NCI-H446 treated with DMSO at 0.1 percent for 48 hours (cell line): ENCODE measurements around the gene CHIT1.

ENCODE experiments used
- DNase-seq: peaks from one replicate; lab custom pipeline; 2025; lab: John Stamatoyannopoulos, UW

The CHIT1 gene

DNA sequence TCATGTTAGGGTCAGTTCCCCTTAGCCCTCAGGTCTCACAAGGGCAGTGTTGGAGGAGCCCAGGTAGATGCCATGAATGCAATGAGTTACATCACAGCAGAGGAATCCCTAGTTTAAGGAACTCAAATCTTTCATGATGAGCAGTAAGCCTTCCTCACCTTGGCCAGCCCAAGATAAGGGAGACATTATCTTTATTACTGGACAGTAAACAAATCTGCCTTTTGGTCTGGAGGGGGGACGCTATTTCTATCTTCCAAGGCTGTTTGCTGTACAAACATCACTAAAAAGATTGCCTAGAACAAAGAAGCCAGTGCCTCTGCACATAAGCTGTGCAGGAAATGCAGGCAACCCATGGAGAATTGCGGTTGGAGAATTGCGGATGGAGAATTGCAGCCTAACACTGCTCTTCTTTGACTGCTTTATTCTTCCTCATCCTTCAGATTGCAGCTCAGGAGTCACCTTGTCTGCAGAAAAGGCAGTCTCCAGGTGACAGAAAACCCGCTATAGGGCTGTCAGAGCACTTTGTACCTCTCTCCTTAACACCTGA, 40.7 kb downstream of the CHIT1 start:
- DNase-seq = no peak

DNA sequence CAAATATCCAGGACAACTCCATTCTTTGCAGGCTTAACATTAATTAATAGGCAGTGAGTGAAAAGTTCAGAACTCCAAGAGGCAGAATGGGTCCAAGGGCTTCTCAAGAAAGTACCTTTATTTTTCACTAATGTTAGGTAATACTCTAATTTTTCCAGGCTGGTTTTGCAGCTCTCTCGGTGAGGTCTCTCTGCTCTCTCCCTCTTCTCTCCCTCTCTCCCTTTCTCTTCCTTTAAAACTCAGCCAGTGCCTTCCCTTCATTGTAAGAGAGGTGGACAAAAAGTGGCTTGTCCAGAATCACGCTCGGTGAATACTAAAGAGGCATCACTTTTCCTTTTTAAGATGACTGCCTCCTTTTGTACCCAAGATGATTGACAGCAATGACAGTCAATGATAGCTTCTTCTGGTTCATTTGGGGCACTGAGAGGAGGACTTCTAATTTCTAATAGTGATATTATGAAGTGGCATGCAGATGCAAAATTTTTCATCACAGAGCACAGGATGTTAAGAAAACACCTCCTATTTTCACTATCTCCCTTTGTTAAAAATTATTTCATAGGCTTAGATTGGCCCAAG, 41.7 kb downstream of the CHIT1 start:
- DNase-seq = no peak

DNA sequence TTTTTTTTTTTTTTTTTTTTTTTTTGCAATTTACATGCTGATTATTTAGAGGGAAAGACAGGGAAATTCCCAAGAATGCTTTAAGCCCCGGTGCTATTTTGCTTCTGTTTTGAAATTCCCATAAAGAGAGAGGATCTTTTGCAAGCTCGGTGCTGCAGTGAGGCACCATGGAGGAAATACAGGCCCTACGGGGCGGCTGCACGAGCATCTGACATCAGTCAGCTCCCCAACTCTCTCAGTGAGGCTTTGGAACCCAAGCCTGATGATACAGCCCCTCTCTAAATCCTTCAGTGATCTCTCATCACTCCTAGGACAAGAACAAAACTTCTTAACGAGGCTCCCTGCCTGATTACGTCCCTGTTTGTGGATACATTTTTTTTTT, 42.2 kb downstream of the CHIT1 start:
- no peak for DNase-seq

DNA sequence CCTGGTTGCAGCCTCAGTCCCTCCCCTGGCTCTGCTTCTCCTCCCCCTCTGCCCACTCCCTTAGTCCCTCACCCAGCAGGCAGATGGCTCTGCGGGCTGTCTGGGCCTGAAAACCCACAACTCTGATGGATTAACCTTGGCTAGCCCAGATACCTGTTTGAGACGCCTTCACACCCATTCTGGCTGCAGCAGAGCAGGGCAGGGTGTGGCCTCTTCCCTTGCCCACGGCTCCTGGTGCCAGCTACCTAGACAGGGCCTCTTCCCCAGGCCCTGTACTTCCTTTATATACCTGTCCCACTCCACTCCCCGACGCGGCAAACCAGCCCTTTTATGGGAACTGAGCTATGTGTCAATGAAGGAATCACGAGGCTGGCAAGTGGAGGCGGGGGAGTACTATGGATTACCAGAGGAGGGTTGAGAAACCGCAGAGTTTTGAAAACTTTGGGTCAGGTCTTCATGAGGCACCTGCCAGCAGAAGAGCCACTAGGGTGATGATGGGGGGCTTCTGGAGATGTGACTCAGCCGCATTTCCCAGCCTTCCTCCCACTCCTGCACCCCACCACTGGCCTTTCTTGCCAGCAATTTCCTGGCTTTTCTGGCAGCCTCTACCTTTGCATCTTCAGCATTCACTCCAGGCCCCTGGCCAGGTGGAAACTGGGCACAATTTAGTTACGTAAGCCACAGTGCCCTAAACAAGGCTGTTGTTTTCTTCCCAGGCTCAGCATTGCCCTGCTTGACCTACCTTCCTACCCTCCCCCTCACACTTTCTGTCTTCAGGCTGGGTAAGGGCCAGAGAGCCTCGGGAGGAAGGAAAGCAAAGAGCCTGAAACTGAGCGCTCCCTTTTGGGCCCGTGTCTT, 42.8 kb downstream of the CHIT1 start, which contains the start of gene CHI3L1:
CHI3L1 (minus strand) TSS at position 259 of the 858 bp plus-strand sequence; CDS start at position 178, 81 bp downstream.
- DNase-seq = no peak

GRCh38 chr1:203186091-203186445, 43.4 kb downstream of the CHIT1 start:
- no peak for DNase-seq

GRCh38 chr1:203185585-203185984, 43.9 kb downstream of the CHIT1 start:
- DNase-seq = no peak

DNA sequence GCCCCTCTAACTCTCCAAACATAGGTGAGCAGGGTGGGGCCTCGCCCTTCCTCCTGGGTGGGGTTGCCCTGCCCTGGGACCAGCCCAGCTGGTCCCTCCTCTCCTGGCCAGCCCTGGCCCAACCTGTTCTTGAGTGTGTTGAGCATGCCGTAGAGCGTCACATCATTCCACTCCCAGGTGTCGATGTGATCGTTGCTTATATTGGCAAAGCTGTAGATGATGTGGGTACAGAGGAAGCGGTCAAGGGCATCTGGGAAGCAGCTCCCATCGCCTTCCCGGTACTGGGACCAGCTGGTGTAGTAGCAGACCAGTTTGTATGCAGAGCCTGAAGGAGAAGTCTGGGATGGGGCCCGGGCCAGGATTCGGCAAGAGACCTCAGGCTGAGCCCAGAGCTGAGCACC, 44.4 kb downstream of the CHIT1 start:
- DNase-seq = no peak

DNA sequence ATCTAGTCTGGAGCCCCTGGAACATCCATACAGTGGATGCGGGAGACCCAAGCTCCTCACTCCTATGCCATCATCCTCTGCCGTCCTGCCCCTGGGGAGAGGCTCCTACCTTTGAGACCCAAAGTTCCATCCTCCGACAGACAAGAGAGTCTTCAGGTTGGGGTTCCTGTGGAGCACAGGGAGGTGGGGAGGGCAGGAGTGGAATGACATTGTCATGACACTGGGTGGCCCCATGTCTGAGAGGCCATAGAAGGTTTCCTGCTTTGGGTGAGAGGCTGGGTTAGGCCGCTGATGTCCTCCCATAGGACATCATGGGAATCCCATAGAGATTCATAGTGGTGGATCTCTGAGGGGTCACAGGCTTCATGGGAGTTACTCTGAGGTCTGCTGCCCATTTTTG, 45.0 kb downstream of the CHIT1 start:
- no peak for DNase-seq

DNA sequence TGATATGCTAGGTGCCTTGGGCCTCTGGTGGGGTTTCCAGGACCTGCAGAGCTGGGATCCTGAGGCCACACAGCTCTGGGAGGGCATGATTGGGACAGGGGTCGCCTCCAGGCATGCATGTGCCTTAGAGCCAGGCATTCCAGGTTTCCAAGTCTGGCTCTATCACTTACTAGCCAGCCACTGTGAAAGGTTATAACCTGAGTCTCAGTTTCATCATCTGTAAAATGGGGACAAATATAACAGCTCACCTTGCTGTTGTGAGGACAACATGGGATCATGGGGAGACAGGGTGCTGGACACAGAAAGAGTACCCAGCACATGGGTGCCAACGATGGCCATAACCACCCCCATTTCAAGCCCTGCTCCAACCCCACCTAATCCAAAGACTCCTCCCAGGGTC, 45.6 kb downstream of the CHIT1 start:
- DNase-seq = no peak

DNA sequence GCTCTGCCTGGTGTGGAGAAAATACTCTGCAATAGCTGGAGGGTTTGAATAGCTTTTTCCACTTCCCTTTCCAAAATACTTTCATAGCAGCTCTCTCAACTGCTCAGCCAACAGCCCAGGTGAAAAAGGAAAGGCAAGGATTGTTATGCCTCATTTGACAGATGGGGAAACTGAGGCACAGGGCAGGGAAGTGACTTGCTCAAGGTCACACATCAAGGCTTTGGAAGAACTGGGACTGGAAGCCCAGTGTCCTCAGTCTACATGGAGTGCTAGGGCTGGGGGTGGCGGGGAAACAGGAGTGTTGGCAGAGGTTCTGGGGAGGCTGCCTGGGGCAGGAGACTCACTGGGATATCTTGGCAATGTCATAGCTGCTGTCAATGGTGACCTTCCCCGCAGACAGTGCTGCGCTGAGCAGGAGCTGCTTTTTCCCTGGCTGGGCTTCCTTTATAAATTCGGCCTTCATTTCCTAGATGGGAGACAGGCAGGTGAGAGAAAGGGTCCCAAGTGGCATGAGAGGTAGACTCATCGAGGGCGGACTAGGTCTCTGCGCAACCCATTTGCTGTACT, 47.0 kb downstream of the CHIT1 start:
- DNase-seq = no peak

DNA sequence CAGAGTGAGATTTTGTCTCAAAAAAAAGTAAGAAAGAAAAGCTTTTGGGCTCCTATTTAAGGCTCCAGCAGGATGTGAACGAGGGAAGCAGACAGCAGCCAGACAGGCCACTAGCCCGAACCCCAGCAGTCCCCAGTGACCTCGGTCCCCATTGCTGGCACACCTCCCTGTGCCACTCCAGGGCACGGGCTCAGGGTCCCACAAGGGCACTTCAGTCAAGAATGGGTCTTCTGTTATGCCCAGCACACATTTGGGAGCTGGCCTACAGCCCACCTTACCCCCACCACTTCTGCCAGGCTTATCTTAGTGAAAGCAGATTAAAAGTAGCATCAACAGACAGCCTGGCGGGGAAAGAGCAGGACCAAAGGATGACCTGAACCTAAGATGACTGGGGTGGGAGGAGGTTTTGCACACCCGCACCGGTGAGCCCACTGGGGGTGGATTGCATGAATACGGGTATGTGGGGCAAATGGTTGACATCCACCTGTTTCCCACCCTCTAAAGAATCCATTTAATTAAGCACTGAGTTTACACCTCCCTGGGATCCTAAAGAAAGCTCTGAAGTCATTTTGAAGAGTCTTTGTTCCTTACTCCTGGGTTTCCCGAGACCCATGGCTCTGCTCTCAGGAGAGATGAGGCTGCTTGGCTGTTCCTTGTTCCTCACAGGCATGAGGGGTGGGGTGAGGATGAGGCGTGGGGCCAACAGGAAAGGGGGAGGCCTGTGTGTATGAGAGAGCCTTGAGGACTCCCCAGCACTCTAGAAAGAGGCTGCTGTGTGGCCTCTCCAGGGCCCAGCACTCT, 47.7 kb downstream of the CHIT1 start:
- DNase-seq = no peak

DNA sequence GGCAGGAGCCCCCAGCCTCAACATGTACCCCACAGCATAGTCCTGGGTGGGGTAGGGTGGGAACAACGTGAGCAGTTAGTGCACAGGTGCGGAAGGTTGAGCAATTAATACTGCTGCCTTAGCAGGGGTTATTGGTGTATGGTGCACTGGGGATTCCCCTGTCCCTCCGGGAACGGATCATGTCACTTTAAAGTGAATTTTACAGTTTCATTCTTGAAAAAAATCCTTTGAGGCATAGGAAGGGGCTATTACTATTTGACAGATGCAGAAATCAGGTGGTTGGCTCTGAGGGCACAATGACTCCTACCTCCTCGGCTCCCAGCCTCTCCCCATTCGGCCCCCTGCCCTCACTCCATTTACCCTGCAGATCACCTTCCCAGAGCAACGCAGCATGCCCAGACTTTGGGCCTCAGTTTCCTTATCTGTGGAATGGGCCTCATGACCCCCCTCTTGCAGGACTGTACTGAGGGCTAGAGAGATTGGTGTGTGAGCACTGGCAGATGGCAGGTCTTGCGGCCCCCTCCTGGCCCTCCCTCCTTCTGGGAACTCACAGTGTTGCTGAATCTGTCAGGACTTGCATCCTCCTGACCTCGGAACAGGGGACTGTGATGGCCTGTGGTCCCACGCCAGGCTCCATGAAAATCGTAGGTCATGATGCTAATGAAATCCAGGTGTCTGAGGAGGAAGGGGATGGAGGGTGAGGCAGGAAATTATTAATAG, 48.7 kb downstream of the CHIT1 start:
- DNase-seq = no peak

DNA sequence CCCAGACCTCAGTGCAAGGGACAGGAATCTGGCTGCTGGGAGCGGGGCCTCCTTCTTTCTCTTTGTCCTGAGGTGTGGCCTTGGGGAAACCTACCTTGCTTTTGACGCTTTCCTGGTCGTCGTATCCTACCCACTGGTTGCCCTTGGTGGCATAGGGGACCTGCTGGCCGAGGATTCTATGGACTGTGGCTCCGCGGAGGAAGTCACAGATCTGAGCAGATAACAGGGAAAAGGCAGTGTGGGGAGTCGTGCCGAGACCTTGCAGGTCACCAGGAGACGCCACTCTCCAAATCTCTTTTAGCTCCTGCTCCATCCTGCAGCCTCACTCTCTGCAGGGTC, 49.8 kb downstream of the CHIT1 start:
- DNase-seq = no peak

GRCh38 chr1:203178821-203179666, 50.4 kb downstream of the CHIT1 start:
- DNase-seq = no peak

GRCh38 chr1:203178083-203178482, 51.4 kb downstream of the CHIT1 start:
- DNase-seq = no peak

DNA sequence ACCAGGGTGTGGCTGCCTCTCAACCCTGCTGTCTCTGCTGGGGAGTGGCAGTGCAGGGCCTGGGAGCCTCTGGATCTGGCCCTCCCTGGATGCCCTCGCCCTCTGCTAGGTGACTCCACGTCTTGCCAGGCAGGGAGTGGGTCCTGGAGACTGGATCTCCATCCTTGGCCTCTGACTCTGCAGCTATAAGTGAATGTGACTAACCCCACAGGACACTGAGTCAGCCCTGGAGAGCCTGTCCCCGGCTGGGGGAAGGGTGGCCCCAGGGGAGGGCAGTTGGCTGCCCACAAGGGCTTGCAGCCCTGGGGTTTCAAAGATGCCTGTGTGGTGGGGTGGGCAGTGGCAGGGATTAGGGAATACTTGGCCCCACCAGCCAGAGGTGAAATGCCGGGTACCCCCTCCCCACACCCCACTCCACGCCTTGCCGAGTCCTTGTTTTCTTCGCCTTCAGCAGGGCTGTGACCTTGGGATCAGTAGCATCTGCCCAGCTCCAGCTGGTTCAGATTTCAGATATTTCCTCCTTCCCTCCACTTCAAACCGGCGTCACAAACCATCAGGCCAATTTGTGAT, 51.9 kb downstream of the CHIT1 start:
- DNase-seq = no peak

DNA sequence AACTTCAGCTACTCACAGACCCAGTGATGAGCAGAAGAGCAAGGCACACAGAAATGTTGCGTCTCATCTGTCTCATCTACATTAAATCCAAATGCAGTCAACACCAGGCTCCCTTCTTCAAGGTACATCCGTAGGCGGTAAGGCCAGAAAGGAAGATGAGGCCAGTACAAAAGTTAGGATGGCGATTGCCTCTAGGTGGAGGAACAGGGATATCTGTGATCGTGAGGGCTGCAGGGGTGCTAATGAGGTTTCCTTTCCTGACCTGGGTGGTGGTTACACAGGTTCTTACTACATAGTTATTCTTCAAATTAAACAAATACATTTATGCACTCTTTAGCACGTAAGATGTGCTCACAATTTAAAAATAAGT, 52.5 kb downstream of the CHIT1 start:
- DNase-seq = no peak

DNA sequence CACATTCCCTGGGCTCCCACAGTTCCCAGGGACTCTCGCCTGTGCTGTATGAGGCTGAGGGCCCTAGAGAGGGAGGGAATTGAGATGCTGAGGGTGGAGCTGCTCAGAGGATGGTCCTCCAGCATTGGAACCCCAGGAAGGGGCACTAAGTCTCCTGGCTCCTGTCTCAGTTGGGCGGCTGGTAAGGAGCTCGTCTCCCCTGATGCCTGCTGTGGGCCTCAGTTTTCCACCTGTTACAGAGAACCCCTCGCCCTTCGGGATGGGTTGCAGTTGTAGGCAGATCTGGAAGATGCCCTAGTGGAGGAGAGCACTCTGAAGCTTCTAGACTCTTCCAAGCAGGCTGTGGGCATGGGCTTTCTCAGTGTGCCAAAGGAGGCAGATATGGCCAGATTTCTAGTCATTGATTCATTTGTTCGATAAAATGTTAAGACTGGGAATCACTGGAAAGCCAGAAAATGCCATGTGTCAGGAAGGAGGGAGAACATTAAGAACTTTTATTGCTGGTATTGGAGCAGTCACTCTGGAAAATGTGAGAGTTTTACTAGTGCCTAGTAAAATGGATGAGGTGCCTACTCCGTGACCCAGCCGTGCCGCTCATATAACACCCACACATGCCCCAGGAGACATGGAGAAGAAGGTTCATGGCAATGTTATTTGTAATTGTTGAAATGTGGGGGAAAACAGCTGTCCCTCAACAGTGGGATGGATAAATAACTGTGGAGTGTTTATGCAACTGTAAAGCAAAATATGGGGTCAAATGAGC, 53.0 kb downstream of the CHIT1 start:
- DNase-seq = no peak

DNA sequence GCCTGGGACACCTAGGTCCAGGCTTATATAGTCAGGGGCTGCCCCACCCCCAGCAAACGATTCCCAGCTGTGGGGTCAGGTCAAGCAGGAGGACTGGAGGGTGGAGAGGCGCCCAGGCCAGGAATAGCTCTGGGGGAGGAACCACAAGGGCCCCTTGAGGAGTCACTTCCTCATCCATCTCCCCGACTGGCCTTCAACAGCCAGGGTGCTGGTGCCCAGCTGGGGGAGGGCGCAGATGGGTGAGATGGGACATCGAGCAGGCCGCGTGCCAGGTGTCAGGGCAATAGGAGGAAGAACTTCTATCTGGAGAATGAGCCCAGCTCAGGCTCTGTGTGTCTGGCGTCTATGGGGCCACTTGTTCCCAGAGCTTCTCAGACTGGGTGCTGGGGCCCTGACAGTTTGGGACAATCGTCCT, 53.6 kb downstream of the CHIT1 start:
- no peak for DNase-seq
